Astrocyte (in vitro differentiated cells and primary cell): ENCODE results near the gene C1QTNF12.

Experiments
- CTCF ChIP-seq: IDR thresholded peaks from 2 replicates; pipeline ENCODE4 v1.5.1; 2011; ENCODE audit warnings: low read depth, mild to moderate bottlenecking, inconsistent platforms, low read length, moderate library complexity; ENCODE audit not compliant: insufficient read depth
- EZH2 ChIP-seq: IDR thresholded peaks from 2 replicates; pipeline ENCODE4 v1.6.1; 2012; ENCODE audit warnings: mild to moderate bottlenecking, low read length, inconsistent platforms; ENCODE audit not compliant: insufficient read depth

GRCh38 chr1:1254667-1254998, 8.1 kb upstream of the C1QTNF12 start:
- TF ChIP-seq CTCF (no peak), EZH2 (no peak)
